SH-SY5Y (cell line): ENCODE data around the gene RCHY1.

Experiments used
- GATA2 ChIP-seq: IDR thresholded peaks from 2 replicates; pipeline ENCODE4 v1.6.1; 2011; ENCODE audit warnings: mild to moderate bottlenecking, low read depth, low read length
- GATA3 ChIP-seq: IDR thresholded peaks from 2 replicates; pipeline ENCODE4 v1.6.1; 2011; ENCODE audit warnings: low read depth, mild to moderate bottlenecking, low read length, moderate library complexity

- no peak for TF ChIP-seq GATA2
- no peak for TF ChIP-seq GATA3
These were observed at the start of gene RCHY1, which contains the start of gene THAP6 for GRCh38 chr4:75514131-75514948.
